A673 (cell line): ENCODE results near the gene COQ3.
A peak's percentile ranks its signal among the peaks of the same experiment; 100 is the strongest.

Experiments
- EZH2 ChIP-seq: fragments of 200-600 bp; sonication (generic); IDR thresholded peaks from 2 replicates; pipeline ENCODE4 v1.6.1; 2017; ENCODE audit warnings: borderline replicate concordance, low read depth, mild to moderate bottlenecking, mixed read lengths, antibody characterized with exemption, low read length; ENCODE audit not compliant: poor library complexity, severe bottlenecking
- TF ChIP-seq, protein P1 (sequence below): fragments of 300-800, 200-600 bp; sonication (generic); conservative IDR thresholded peaks from 2 replicates; pipeline ENCODE4 v1.5.1; 2017; ENCODE audit warnings: low read depth, mild to moderate bottlenecking, antibody characterized with exemption, low read length, moderate library complexity, mixed read lengths

DNA sequence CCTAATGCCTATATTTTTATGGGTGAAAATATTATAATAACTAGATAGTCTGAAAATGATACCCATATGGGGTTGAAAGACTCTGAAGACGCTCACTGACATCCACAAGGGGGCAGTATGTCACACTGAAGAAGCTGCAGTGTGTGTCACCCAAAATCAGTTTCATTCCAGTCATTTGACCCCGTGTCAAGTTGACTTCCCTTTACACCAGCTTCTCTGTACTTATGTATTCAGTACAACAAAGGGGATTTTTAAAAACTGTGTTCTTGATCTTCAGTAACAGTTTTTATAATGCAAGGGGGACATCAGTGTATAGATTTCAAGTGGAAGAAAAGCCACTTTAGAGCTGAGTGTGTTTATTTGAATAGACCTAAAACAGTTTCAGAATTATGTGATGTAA is 63.8 kb downstream of the COQ3 start:
- TF ChIP-seq, protein P1, sequence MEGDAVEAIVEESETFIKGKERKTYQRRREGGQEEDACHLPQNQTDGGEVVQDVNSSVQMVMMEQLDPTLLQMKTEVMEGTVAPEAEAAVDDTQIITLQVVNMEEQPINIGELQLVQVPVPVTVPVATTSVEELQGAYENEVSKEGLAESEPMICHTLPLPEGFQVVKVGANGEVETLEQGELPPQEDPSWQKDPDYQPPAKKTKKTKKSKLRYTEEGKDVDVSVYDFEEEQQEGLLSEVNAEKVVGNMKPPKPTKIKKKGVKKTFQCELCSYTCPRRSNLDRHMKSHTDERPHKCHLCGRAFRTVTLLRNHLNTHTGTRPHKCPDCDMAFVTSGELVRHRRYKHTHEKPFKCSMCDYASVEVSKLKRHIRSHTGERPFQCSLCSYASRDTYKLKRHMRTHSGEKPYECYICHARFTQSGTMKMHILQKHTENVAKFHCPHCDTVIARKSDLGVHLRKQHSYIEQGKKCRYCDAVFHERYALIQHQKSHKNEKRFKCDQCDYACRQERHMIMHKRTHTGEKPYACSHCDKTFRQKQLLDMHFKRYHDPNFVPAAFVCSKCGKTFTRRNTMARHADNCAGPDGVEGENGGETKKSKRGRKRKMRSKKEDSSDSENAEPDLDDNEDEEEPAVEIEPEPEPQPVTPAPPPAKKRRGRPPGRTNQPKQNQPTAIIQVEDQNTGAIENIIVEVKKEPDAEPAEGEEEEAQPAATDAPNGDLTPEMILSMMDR: peak; percentile 86
- TF ChIP-seq EZH2: no peak
